GM12865 (cell line): Measurements from ENCODE around the gene SPATA1.

Source experiments
- DNase-seq: peaks from one replicate; pipeline ENCODE4 v3.0.0; 2010; ENCODE audit warnings: low read depth
- H3K4me3 ChIP-seq: 2 replicates; pipeline ENCODE4 v1.5.1; 2011; ENCODE audit warnings: mild to moderate bottlenecking, low read depth, low read length, control low read depth
- TF ChIP-seq, protein P1 (sequence below): IDR thresholded peaks from 2 replicates; pipeline ENCODE4 v1.5.1; 2011; ENCODE audit warnings: low read length, control low read depth, low read depth, inconsistent platforms; ENCODE audit not compliant: insufficient read depth; ENCODE audit errors: missing control alignments

The SPATA1 gene

DNA sequence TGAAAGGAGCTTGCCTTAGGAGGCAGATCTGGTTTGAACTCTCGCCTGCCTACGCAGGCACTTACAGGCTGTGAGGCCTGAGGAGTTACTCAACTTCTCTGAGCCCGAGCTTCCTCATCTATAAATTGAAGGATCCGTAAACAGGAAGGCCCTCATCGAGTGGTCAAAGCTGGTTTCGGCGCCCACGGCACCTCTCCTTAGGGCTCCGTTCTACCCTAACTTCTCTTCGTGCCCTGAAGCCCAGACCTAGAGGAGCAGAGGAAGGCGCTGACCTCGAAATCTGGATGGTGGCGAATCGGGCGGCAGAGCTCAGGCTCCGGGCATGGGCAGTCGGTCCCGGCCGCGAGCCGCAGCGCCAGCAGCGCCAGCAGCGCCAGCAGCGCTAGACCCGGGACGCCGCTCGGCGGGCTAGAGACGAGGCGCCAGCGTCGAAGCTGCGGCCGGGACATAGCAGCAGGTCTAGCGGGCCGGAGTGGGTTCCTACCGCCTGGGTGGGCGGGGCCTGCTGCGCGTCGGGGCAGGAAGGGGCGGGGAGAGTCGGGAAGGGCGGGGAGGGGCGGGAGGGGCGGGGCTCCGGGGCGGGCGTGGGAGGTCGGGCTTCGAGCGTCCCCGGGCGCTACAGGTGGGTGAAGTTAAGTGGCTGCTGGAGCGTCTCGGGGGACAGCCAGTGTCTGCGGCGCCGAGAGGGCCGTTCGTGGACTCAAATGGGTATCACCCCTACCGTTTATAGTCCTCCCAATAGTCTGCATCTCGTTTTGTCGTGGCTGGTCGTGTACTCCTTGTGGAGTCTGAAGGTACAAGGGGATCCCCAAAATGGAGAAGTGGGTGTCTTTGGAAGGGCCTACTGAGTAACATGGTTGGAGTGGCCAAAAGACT lies 68.0 kb downstream of the SPATA1 start, which contains the start of gene CTBS:
Gene CTBS, minus strand, starts transcription at position 474 of the 876 bp plus-strand sequence. Its CDS starts 25 bp downstream, at position 449.
- H3K4me3 ChIP-seq: peak within 1 kb of the TSS; percentile 87
- DNase-seq: peak; percentile 95
- TF ChIP-seq, protein P1, sequence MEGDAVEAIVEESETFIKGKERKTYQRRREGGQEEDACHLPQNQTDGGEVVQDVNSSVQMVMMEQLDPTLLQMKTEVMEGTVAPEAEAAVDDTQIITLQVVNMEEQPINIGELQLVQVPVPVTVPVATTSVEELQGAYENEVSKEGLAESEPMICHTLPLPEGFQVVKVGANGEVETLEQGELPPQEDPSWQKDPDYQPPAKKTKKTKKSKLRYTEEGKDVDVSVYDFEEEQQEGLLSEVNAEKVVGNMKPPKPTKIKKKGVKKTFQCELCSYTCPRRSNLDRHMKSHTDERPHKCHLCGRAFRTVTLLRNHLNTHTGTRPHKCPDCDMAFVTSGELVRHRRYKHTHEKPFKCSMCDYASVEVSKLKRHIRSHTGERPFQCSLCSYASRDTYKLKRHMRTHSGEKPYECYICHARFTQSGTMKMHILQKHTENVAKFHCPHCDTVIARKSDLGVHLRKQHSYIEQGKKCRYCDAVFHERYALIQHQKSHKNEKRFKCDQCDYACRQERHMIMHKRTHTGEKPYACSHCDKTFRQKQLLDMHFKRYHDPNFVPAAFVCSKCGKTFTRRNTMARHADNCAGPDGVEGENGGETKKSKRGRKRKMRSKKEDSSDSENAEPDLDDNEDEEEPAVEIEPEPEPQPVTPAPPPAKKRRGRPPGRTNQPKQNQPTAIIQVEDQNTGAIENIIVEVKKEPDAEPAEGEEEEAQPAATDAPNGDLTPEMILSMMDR: no peak

- TF ChIP-seq, protein P1: no peak
- peak overlapping the region; percentile 56 for H3K4me3 ChIP-seq
- DNase-seq: no peak
Measured at GRCh38 chr1:84574936-84575335, 68.8 kb downstream of the SPATA1 start.

DNA sequence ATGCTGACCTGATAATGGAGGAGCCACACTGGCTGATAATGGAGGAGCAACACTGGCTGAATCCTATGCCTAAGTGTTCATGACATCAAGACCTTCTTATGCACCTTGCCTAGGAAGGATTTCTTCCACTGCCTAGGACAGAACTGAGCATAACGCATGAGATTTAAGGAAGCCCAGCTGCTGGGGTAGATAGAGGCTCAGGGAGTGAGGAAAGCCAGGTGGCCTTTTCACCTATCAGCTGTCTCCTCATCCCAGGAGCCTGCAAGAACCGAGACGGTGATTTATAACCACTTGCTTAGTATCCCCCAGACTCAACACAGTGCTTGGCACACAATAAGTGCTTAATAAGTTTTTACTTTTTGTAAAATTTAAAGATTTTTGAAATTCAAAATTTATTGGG lies 75.5 kb downstream of the SPATA1 start:
- no peak for DNase-seq
- no peak overlapping the region for H3K4me3 ChIP-seq
- TF ChIP-seq, protein P1: no peak

GRCh38 chr1:84582802-84583587 lies 76.8 kb downstream of the SPATA1 start:
- TF ChIP-seq, protein P1: no peak
- DNase-seq: peak; percentile 27
- H3K4me3 ChIP-seq: no peak overlapping the region

GRCh38 chr1:84583648-84584047 lies 77.5 kb downstream of the SPATA1 start:
- H3K4me3 ChIP-seq: no peak overlapping the region
- TF ChIP-seq, protein P1: no peak

DNA sequence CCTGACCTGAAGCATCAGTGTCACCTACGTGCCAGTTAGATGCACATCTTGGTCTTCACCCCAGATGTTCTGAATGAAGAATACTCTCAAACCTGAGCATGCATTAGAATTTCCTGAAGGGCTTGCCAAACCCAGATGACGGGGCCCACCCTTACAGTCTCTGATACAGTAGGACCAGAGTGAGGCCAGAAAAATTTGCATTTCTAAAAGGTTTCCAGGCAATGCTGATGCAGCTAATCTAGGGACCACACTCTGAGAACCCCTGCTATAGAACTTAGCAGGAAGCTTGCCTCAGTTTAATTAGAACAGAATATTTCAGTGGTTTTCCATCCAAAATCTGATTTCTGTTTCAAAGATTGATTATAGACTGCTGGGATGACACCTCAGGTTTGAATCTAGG lies 77.9 kb downstream of the SPATA1 start:
- TF ChIP-seq, protein P1: no peak
- H3K4me3 ChIP-seq: no peak overlapping the region
- no peak for DNase-seq

More at GRCh38 chr1:84583648-84584047, 77.5 kb downstream of the SPATA1 start:
- DNase-seq: no peak
